ENCODE measurements around the gene ZNF407. TPM values are rescaled to one million over a fixed set of nuclear protein-coding genes. Genes with fewer than 3 reads are reported as not detected.
A peak's percentile ranks its signal among the peaks of the same experiment; 100 is the strongest.

Gene ZNF407
- total and polyA plus RNA-seq, 10 donors, result 2.0 to 41.0 (median 26.3) TPM

DNA sequence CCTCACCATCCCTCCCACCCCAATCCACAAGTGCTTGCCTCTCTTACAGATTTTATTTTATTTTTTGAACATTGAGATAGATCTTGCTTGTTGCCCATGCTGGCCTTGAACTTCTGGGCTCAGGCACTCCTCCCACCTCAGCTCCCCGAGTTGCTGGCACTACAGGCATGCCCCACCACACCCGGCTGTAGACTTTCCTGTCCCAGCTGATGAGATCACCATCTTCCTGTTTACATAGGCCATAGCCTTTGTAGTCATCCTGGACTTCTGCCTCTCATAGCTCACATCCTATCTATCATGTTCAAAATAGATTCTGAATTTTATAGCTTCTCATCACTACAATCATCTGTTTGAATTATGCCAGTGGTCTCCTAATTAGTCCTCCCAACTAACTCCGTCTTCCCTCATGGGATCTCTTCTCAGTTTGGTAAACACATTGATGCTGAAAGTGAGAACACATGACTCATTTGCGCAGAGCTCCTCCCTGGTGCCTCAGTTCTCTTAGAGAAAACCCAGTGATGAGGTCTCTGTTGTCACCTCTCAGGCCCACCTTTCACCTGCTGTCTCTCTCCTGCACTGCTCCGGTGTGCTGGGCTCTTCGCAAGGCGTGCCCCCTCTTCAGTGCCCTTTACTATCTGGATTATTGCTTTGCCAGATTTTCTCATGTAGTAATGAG is 243.0 kb downstream of the ZNF407 start:
- H3K4me3 ChIP-seq, result no peak overlapping the region
- peak overlapping the region in 2 of 8 donors; percentile 37 to 45 for H3K27ac ChIP-seq
- no peaks in the 10 kb centered on the region for H3K27me3 ChIP-seq (replicated peaks in 1 of 7)
- WGBS, 5 donors, result 83 to 88% (median 86%) methylated on average over 7 of the region's 7 CpGs
- intact Hi-C loops (cut with DNase I; ENCODE audit: low total_unique reads), result no loop called here
- peaks cover 0 to 20% (median 0%) of the 10 kb centered on the region in 6 donors for H3K36me3 ChIP-seq
- H3K4me1 ChIP-seq, result no peaks in the 10 kb centered on the region
- no peak for TF ChIP-seq POLR2A (IDR thresholded peaks at IDR 0.05)
- TF ChIP-seq, protein P1, sequence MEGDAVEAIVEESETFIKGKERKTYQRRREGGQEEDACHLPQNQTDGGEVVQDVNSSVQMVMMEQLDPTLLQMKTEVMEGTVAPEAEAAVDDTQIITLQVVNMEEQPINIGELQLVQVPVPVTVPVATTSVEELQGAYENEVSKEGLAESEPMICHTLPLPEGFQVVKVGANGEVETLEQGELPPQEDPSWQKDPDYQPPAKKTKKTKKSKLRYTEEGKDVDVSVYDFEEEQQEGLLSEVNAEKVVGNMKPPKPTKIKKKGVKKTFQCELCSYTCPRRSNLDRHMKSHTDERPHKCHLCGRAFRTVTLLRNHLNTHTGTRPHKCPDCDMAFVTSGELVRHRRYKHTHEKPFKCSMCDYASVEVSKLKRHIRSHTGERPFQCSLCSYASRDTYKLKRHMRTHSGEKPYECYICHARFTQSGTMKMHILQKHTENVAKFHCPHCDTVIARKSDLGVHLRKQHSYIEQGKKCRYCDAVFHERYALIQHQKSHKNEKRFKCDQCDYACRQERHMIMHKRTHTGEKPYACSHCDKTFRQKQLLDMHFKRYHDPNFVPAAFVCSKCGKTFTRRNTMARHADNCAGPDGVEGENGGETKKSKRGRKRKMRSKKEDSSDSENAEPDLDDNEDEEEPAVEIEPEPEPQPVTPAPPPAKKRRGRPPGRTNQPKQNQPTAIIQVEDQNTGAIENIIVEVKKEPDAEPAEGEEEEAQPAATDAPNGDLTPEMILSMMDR (IDR thresholded peaks at IDR 0.05 in 8 of 11, conservative IDR thresholded peaks at IDR 0.05 in 3 of 11), result no peak
- TF ChIP-seq POLR2AphosphoS5 (IDR thresholded peaks at IDR 0.05), result no peak
- peak; percentile 64 for DNase-seq
- H3K9me3 ChIP-seq, result no peaks in the 10 kb centered on the region

DNA sequence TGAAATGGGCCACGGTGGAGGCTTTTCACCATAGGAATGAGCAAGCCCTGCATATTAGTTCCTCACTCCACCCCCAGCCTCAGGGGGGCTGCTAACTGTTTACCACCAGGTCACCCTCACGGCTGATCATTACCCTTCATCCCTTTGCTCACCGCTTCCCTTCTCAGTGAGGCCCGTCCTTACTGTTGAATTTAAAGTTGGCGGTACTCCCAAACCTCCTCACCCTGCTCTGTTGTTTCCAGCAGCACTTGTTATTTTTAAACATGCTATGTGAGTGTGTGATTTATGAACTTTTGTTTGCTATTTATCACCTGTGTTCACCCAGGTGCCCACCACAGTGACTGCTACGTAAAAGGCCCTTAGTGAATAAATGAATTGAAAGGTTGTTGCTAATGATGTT is 243.6 kb downstream of the ZNF407 start:
- Histone ChIP-seq H3K4me1 (no peaks in the 10 kb centered on the region), H3K27ac (peak overlapping the region in 2 of 8 donors; percentile 37 to 45), H3K27me3 (replicated peaks in 1 of 7) (no peaks in the 10 kb centered on the region), H3K4me3 (no peak overlapping the region), H3K36me3 (peaks cover 0 to 20% (median 0%) of the 10 kb centered on the region in 6 donors), H3K9me3 (no peaks in the 10 kb centered on the region)
- intact Hi-C loops (cut with DNase I; ENCODE audit: low total_unique reads), result no loop called here
- 91 to 96% (median 95%) methylated on average over 6 of the region's 6 CpGs for WGBS, 5 donors
- no peak for TF ChIP-seq POLR2AphosphoS5 (IDR thresholded peaks at IDR 0.05)
- no peak for DNase-seq

DNA sequence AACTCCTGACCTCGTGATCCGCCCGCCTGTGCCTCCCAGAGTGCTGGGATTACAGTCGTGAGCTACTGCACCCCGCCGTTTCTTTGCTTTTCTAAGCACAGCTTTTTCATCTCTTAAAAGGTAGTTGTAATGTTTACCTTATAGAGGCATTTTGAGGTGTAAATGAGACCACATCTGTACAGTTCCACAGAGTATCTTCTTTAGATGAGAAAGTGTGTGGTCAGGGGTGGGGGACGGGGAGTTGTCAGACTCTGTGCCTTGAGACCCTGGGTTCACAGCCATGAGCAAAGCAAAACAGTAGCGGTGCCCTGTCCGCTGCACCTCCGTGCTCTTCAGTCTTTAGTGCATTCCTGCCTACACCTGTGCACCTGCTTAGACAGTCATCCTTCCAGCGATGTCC is 251.6 kb downstream of the ZNF407 start:
- H3K27me3 ChIP-seq (replicated peaks in 1 of 7), result no peaks in the 10 kb centered on the region
- WGBS, 5 donors, result 82 to 97% (median 93%) methylated on average over 11 of the region's 11 CpGs
- DNase-seq, result no peak
- no peaks in the 10 kb centered on the region for H3K9me3 ChIP-seq
- no peaks in the 10 kb centered on the region for H3K4me1 ChIP-seq
- TF ChIP-seq POLR2A (IDR thresholded peaks at IDR 0.05), result no peak
- H3K27ac ChIP-seq, result no peak overlapping the region
- intact Hi-C loops (cut with DNase I; ENCODE audit: low total_unique reads), result no loop called here
- no peak overlapping the region for H3K4me3 ChIP-seq
- H3K36me3 ChIP-seq, result peaks cover 0 to 5% (median 0%) of the 10 kb centered on the region in 6 donors

DNA sequence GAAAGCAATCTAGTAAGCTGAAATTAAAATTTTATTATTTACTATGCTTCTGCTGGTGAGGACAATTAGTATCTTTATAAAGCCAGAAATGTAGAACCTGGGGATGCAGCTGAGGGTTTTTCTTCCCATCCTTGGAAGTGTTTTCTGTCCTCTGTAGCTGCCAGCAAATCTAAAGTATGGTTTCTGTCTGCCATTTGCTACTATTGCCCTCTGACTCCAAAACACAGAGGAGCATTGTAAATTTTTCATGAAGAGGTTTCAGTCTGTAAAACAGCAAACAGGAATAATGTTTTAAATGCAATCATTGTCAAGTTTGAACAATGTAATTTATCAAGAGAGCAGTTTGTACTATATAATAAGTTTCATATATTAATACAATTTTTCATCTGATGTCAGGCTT is 258.8 kb downstream of the ZNF407 start:
- no peak for DNase-seq
- TF ChIP-seq, protein P1 (IDR thresholded peaks at IDR 0.05 in 8 of 11, conservative IDR thresholded peaks at IDR 0.05 in 3 of 11), result no peak
- TF ChIP-seq POLR2A (IDR thresholded peaks at IDR 0.05) (no peak), POLR2AphosphoS5 (IDR thresholded peaks at IDR 0.05) (no peak)

DNA sequence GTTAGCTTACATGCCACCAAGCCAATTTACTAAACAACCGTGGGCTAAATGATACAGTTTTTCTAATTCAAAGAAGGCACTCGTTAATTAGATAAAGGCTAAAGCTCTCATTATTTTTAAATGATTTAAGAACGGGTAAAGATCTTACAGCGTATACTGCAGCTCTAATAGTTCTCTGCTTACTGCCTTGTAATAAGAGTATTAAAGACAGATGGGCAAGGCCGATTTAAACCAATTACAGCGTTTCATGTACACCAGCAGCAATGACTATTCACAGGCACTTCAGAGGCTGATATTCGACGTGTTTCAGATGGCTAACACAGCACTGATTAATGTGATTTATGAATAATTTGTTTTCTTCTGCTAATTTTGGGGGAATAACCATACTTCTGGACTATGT is 259.3 kb downstream of the ZNF407 start:
- peaks cover 0 to 3% (median 0%) of the 10 kb centered on the region in 6 donors for H3K36me3 ChIP-seq
- intact Hi-C loops (cut with DNase I; ENCODE audit: low total_unique reads), result no loop called here
- H3K9me3 ChIP-seq, result no peaks in the 10 kb centered on the region
- H3K27ac ChIP-seq, result no peak overlapping the region
- no peaks in the 10 kb centered on the region for H3K27me3 ChIP-seq (replicated peaks in 1 of 7)
- 93 to 96% (median 95%) methylated on average over 8 of the region's 8 CpGs for WGBS, 5 donors
- H3K4me3 ChIP-seq, result no peak overlapping the region
- TF ChIP-seq, protein P1 (IDR thresholded peaks at IDR 0.05 in 8 of 11, conservative IDR thresholded peaks at IDR 0.05 in 3 of 11), result no peak
- TF ChIP-seq POLR2AphosphoS5 (IDR thresholded peaks at IDR 0.05), result no peak
- TF ChIP-seq POLR2A (IDR thresholded peaks at IDR 0.05), result no peak
- H3K4me1 ChIP-seq, result no peaks in the 10 kb centered on the region
- no peak for DNase-seq

More for the DNA sequence above, 258.8 kb downstream of the ZNF407 start:
- intact Hi-C loops (cut with DNase I; ENCODE audit: low total_unique reads), result no loop called here
- Histone ChIP-seq H3K27me3 (replicated peaks in 1 of 7) (no peaks in the 10 kb centered on the region), H3K9me3 (no peaks in the 10 kb centered on the region), H3K27ac (no peak overlapping the region), H3K4me1 (no peaks in the 10 kb centered on the region), H3K4me3 (no peak overlapping the region), H3K36me3 (peaks cover 0 to 3% (median 0%) of the 10 kb centered on the region in 6 donors)
